SK-N-SH (cell line): ENCODE data around the gene BCL2L11. TPM values are rescaled to one million over a fixed set of nuclear protein-coding genes. Genes with fewer than 3 reads are reported as not detected.

Experiments used
- CTCF ChIA-PET: fragments of 300-600, 350-600 bp; formaldehyde crosslinking; extraction: SDS; loops from one replicate; lab custom pipeline; 2021; lab: Yijun Ruan, JAX
- POLR2A ChIA-PET: fragments of 350-600 bp; sonication (Branson Sonifier 250); formaldehyde crosslinking; extraction: SDS; loops from one replicate; lab custom pipeline; 2020; ENCODE audit warnings: antibody characterized with exemption, inconsistent platforms; lab: Yijun Ruan, JAX
- DNase-seq: peaks from one replicate; pipeline ENCODE4 v3.0.0; 2012
- H2AFZ ChIP-seq: fragments of 200-600 bp; sonication (generic); 2 replicates; pipeline ENCODE4 v1.8.1; 2016; ENCODE audit warnings: antibody characterized with exemption, mild to moderate bottlenecking, low read depth
- H3F3A ChIP-seq: fragments of 200-600 bp; sonication (generic); replicated peaks from 2 replicates; pipeline ENCODE3; 2016; ENCODE audit warnings: antibody characterized with exemption, mild to moderate bottlenecking; ENCODE audit not compliant: insufficient read depth
- H3K27ac ChIP-seq, 2 experiments: fragments of 200-500 bp in 1 of 2; fragments of 200-600 bp in 1 of 2; sonication (Bioruptor generic) in 1 of 2; sonication (generic), shearing (Covaris generic) in 1 of 2; 2 replicates each; pipeline versions ENCODE4 v1.5.1 to v1.6.1; 2014 to 2016; ENCODE audit warnings: low read depth in 2 of 2, inconsistent platforms in 1 of 2, low read length in 1 of 2, mild to moderate bottlenecking in 1 of 2, mixed read lengths in 1 of 2
- H3K27me3 ChIP-seq: fragments of 200-600 bp; sonication (generic), shearing (Covaris generic); 2 replicates; pipeline ENCODE4 v1.6.1; 2016; ENCODE audit warnings: mixed run types; ENCODE audit not compliant: insufficient read depth
- H3K36me3 ChIP-seq, 2 experiments: fragments of 200-500 bp in 1 of 2; fragments of 200-600 bp in 1 of 2; sonication (Bioruptor generic) in 1 of 2; sonication (generic) in 1 of 2; replicated peaks in 1 of 2; 2 replicates each; pipeline versions ENCODE3 to v1.5.1; 2014 to 2016; ENCODE audit warnings: low read length in 1 of 2, mild to moderate bottlenecking in 1 of 2; ENCODE audit not compliant: insufficient read depth in 2 of 2, control insufficient read depth in 1 of 2
- H3K4me1 ChIP-seq, 2 experiments: fragments of 200-500 bp in 1 of 2; fragments of 200-600 bp in 1 of 2; sonication (Bioruptor generic) in 1 of 2; sonication (generic), shearing (Covaris generic) in 1 of 2; 2 replicates each; pipeline versions ENCODE4 v1.5.1 to v1.6.1; 2014 to 2016; ENCODE audit warnings: low read depth in 1 of 2, low read length in 1 of 2, mixed run types in 1 of 2; ENCODE audit not compliant: insufficient read depth in 2 of 2, control insufficient read depth in 1 of 2
- H3K4me2 ChIP-seq: fragments of 200-600 bp; sonication (generic), shearing (Covaris generic); 2 replicates; pipeline ENCODE4 v1.6.1; 2017; ENCODE audit warnings: mixed run types
- H3K4me3 ChIP-seq, 2 experiments: fragments of 200-500 bp in 1 of 2; fragments of 200-600 bp in 1 of 2; sonication (Bioruptor generic) in 1 of 2; sonication (generic), shearing (Covaris generic) in 1 of 2; 2 replicates each; pipeline versions ENCODE4 v1.5.1 to v1.8.1; 2014 to 2016; ENCODE audit warnings: low read depth in 2 of 2, inconsistent platforms in 1 of 2, low read length in 1 of 2, mild to moderate bottlenecking in 1 of 2, mixed read lengths in 1 of 2, moderate library complexity in 1 of 2
- H3K79me2 ChIP-seq: fragments of 200-600 bp; sonication (generic); 2 replicates; pipeline ENCODE4 v1.8.1; 2017; ENCODE audit warnings: mild to moderate bottlenecking; ENCODE audit not compliant: insufficient read depth
- H3K9ac ChIP-seq: fragments of 200-600 bp; sonication (generic); 2 replicates; pipeline ENCODE4 v1.6.1; 2017; ENCODE audit warnings: mixed run types
- H3K9me2 ChIP-seq: fragments of 200-600 bp; sonication (generic); 2 replicates; pipeline ENCODE4 v1.6.1; 2017; ENCODE audit warnings: mixed run types
- H3K9me3 ChIP-seq: fragments of 200-600 bp; sonication (generic); 2 replicates; pipeline ENCODE4 v1.6.1; 2017; ENCODE audit warnings: mixed run types, mild to moderate bottlenecking, moderate library complexity
- H4K20me1 ChIP-seq: fragments of 200-600 bp; sonication (generic); 2 replicates; pipeline ENCODE4 v1.6.1; 2017; ENCODE audit warnings: mild to moderate bottlenecking, mixed run types; ENCODE audit not compliant: insufficient read depth
- EP300 ChIP-seq, 2 experiments: IDR thresholded peaks; 2 replicates each; pipeline versions ENCODE4 v1.4.0 to v1.6.1; 2012; ENCODE audit warnings: borderline replicate concordance in 1 of 2, low read depth in 1 of 2, low read length in 1 of 2
- FOXJ3 ChIP-seq: sonication (generic); formaldehyde crosslinking; IDR thresholded peaks from 2 replicates; pipeline ENCODE4 v1.5.1; 2020; ENCODE audit warnings: mild to moderate bottlenecking, missing genetic modification reagents
- FOXM1 ChIP-seq: IDR thresholded peaks from 2 replicates; pipeline ENCODE4 v1.4.0; 2012; ENCODE audit warnings: low read depth, mild to moderate bottlenecking
- GABPA ChIP-seq: IDR thresholded peaks from 2 replicates; pipeline ENCODE4 v1.4.0; 2012; ENCODE audit warnings: low read depth, mild to moderate bottlenecking
- IRF3 ChIP-seq: fragments of 150-350 bp; IDR thresholded peaks from 2 replicates; pipeline ENCODE4 v1.6.1; 2016; ENCODE audit warnings: mild to moderate bottlenecking, low read depth, low read length
- MXI1 ChIP-seq: IDR thresholded peaks from 2 replicates; pipeline ENCODE4 v1.6.1; 2012; ENCODE audit warnings: mild to moderate bottlenecking, low read depth, low read length, improper control_type of control experiment
- RCOR1 ChIP-seq: fragments of 150-350 bp; IDR thresholded peaks from 2 replicates; pipeline ENCODE4 v1.6.1; 2017; ENCODE audit warnings: antibody characterized with exemption, low read length
- RFX5 ChIP-seq: IDR thresholded peaks from 2 replicates; pipeline ENCODE4 v1.6.1; 2012; ENCODE audit warnings: mild to moderate bottlenecking, improper control_type of control experiment, low read length
- SMC3 ChIP-seq: IDR thresholded peaks from 2 replicates; pipeline ENCODE4 v1.6.1; 2012; ENCODE audit warnings: low read depth, low read length, improper control_type of control experiment
- TAF1 ChIP-seq: IDR thresholded peaks from 2 replicates; pipeline ENCODE4 v1.6.1; 2012; ENCODE audit warnings: low read depth, mild to moderate bottlenecking, low read length, moderate library complexity, borderline replicate concordance
- TCF12 ChIP-seq: IDR thresholded peaks from 2 replicates; pipeline ENCODE4 v1.4.0; 2012
- YY1 ChIP-seq: IDR thresholded peaks from 2 replicates; pipeline ENCODE4 v1.4.0; 2012; ENCODE audit warnings: low read depth, mild to moderate bottlenecking
- WGBS: methylation state at CpG from one replicate; pipeline ENCODE4 v1.1.6; 2017; ENCODE audit warnings: low lambda C conversion rate; 5-methylcytosine and 5-hydroxymethylcytosine counted together
- polyA plus RNA-seq, 3 experiments: library from polyadenylated mRNA; depleted of rRNA; stranded (reverse); fragments of >200 nt; gene quantifications; 2 replicates each; pipeline ENCODE4 v1.2.3, GENCODE V29; 2012
- TF ChIP-seq, protein P1 (sequence below): IDR thresholded peaks from 2 replicates; pipeline ENCODE4 v1.6.1; 2012; ENCODE audit warnings: mild to moderate bottlenecking, low read depth, low read length, moderate library complexity
- TF ChIP-seq, protein P2 (sequence below): fragments of 200-600 bp; sonication (generic); IDR thresholded peaks from 2 replicates; pipeline ENCODE4 v1.6.1; 2017; ENCODE audit warnings: antibody characterized with exemption, mild to moderate bottlenecking, moderate library complexity
- TF ChIP-seq, protein P3 (sequence below): IDR thresholded peaks from 2 replicates; pipeline ENCODE4 v1.4.0; 2012; ENCODE audit warnings: low read depth, borderline replicate concordance

BCL2L11 gene
- polyA plus RNA-seq, 1 of the 3 experiments (the other 2 are of a cell fraction), result 3.3 TPM

GRCh38 chr2:111119822-111120252 is 877 bp upstream of the BCL2L11 start:
- Histone ChIP-seq H3K9me2 (no peaks in the 10 kb centered on the region), H3K79me2 (0 out of 2 replicates have a peak, but pooled peaks cover 9% of the 10 kb centered on the region), H3K36me3 (peaks cover 5 to 7% of the 10 kb centered on the region in 2 experiments), H3K27ac (peak overlapping the region in 1 of 2 experiments; percentile 86; a peak in 3 of 4 replicates), H2AFZ (peak overlapping the region; percentile 93), H3K4me1 (peaks cover 0 to 10% of the 10 kb centered on the region in 2 experiments; a peak in 2 of 4 replicates), H3K4me2 (peak overlapping the region; percentile 94), H3K27me3 (no peaks in the 10 kb centered on the region), H3K4me3 (peak overlapping the region; percentile 84 to 92), H3K9me3 (no peaks in the 10 kb centered on the region), H3F3A (peaks cover 4% of the 10 kb centered on the region), H3K9ac (peak overlapping the region; percentile 58; the same call in 1 of the 2 replicates), H4K20me1 (no peaks in the 10 kb centered on the region; the same call in 1 of the 2 replicates)
- CTCF ChIA-PET, result interaction anchor here (0.6 to 2.8 kb wide), 8 partner anchors 12 to 307 kb away, joined by 3 to 23 read pairs (median 4); no protein-coding TSS in a partner anchor
- POLR2A ChIA-PET, result interaction anchor here (0.9 to 1.3 kb wide), 4 partner anchors 7 to 576 kb away, joined by 3 to 6 read pairs (median 4); no protein-coding TSS in a partner anchor
- DNase-seq, result peak; percentile 39
- 58% methylated on average over 27 of the region's 27 CpGs for WGBS
- TF ChIP-seq YY1, result no peak
- TF ChIP-seq TAF1, result no peak
- no peak for TF ChIP-seq RFX5
- TF ChIP-seq, protein P1, sequence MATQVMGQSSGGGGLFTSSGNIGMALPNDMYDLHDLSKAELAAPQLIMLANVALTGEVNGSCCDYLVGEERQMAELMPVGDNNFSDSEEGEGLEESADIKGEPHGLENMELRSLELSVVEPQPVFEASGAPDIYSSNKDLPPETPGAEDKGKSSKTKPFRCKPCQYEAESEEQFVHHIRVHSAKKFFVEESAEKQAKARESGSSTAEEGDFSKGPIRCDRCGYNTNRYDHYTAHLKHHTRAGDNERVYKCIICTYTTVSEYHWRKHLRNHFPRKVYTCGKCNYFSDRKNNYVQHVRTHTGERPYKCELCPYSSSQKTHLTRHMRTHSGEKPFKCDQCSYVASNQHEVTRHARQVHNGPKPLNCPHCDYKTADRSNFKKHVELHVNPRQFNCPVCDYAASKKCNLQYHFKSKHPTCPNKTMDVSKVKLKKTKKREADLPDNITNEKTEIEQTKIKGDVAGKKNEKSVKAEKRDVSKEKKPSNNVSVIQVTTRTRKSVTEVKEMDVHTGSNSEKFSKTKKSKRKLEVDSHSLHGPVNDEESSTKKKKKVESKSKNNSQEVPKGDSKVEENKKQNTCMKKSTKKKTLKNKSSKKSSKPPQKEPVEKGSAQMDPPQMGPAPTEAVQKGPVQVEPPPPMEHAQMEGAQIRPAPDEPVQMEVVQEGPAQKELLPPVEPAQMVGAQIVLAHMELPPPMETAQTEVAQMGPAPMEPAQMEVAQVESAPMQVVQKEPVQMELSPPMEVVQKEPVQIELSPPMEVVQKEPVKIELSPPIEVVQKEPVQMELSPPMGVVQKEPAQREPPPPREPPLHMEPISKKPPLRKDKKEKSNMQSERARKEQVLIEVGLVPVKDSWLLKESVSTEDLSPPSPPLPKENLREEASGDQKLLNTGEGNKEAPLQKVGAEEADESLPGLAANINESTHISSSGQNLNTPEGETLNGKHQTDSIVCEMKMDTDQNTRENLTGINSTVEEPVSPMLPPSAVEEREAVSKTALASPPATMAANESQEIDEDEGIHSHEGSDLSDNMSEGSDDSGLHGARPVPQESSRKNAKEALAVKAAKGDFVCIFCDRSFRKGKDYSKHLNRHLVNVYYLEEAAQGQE, result no peak
- no peak for TF ChIP-seq FOXM1
- no peak for TF ChIP-seq GABPA
- TF ChIP-seq RCOR1, result no peak

- Histone ChIP-seq H3K79me2 (peaks cover 9% of the 10 kb centered on the region; the same call in 1 of the 2 replicates), H3K36me3 (peaks cover 13 to 21% of the 10 kb centered on the region in 2 experiments), H3K9me3 (no peaks in the 10 kb centered on the region), H3K27ac (peak overlapping the region; percentile 69 to 90; a peak in 3 of 4 replicates), H2AFZ (peak overlapping the region; percentile 93), H3K9me2 (no peaks in the 10 kb centered on the region), H3K4me1 (peaks cover 0 to 15% of the 10 kb centered on the region in 2 experiments; a peak in 2 of 4 replicates), H3F3A (peaks cover 4% of the 10 kb centered on the region), H3K27me3 (no peaks in the 10 kb centered on the region), H3K4me2 (peak overlapping the region; percentile 96), H3K4me3 (peak overlapping the region; percentile 84 to 92), H4K20me1 (no peaks in the 10 kb centered on the region; the same call in 1 of the 2 replicates), H3K9ac (peak overlapping the region; percentile 71)
- DNase-seq, result peak; percentile 66
- CTCF ChIA-PET, result interaction anchor here (0.6 to 2.8 kb wide), 10 partner anchors 11 to 312 kb away, joined by 3 to 23 read pairs (median 4); no protein-coding TSS in a partner anchor
- POLR2A ChIA-PET, result interaction anchor here (0.6 to 1.7 kb wide), 12 partner anchors 9 to 403 kb away, joined by 3 to 8 read pairs (median 3); no protein-coding TSS in a partner anchor
- 0% methylated on average over 44 of the region's 80 CpGs for WGBS
- peak in 1 of 2 experiments; percentile 23; a peak in 1 of 4 replicates for TF ChIP-seq EP300 (IDR thresholded peaks at IDR 0.05; ENCODE audit: borderline replicate concordance in 1 of 2, low read depth in 1 of 2, low read length in 1 of 2)
- TF ChIP-seq, protein P2, sequence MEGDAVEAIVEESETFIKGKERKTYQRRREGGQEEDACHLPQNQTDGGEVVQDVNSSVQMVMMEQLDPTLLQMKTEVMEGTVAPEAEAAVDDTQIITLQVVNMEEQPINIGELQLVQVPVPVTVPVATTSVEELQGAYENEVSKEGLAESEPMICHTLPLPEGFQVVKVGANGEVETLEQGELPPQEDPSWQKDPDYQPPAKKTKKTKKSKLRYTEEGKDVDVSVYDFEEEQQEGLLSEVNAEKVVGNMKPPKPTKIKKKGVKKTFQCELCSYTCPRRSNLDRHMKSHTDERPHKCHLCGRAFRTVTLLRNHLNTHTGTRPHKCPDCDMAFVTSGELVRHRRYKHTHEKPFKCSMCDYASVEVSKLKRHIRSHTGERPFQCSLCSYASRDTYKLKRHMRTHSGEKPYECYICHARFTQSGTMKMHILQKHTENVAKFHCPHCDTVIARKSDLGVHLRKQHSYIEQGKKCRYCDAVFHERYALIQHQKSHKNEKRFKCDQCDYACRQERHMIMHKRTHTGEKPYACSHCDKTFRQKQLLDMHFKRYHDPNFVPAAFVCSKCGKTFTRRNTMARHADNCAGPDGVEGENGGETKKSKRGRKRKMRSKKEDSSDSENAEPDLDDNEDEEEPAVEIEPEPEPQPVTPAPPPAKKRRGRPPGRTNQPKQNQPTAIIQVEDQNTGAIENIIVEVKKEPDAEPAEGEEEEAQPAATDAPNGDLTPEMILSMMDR, result peak; percentile 16; the same call in 1 of the 2 replicates
- TF ChIP-seq FOXJ3 (CRISPR knock-in tag), result no peak
- no peak for TF ChIP-seq SMC3
- TF ChIP-seq, protein P3, sequence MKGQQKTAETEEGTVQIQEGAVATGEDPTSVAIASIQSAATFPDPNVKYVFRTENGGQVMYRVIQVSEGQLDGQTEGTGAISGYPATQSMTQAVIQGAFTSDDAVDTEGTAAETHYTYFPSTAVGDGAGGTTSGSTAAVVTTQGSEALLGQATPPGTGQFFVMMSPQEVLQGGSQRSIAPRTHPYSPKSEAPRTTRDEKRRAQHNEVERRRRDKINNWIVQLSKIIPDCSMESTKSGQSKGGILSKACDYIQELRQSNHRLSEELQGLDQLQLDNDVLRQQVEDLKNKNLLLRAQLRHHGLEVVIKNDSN, result no peak
- no peak for TF ChIP-seq IRF3
- TF ChIP-seq TCF12, result no peak
- peak; percentile 44; the same call in 1 of the 2 replicates for TF ChIP-seq MXI1
Measured at GRCh38 chr2:111121028-111121827, 514 bp downstream of the BCL2L11 start.
